IMR-90 (cell line): ENCODE results near the gene IFI44. TPM values are rescaled to one million over a fixed set of nuclear protein-coding genes. Genes with fewer than 3 reads are reported as not detected.

Experiments
- ATAC-seq: fragments of 200-7000 bp; cut with Tn5 transposase; 2 replicates; pipeline ENCODE4 v1.9.1; 2020; ENCODE audit warnings: low read depth, mild to moderate bottlenecking, moderate library complexity
- BruUV-seq: library from RNA; stranded (reverse); fragments of 400-500 nt; replicated peaks from 2 replicates; lab custom pipeline; 2021; lab: Mats Ljungman, UMichigan
- CTCF ChIA-PET: fragments of 300-600 bp; formaldehyde crosslinking; extraction: SDS; loops from one replicate; lab custom pipeline; 2021; ENCODE audit warnings: antibody characterized with exemption; lab: Yijun Ruan, JAX
- POLR2A ChIA-PET: fragments of 300-600 bp; sonication (Branson Sonifier 250); formaldehyde crosslinking; loops from one replicate; lab custom pipeline; 2022; ENCODE audit warnings: antibody characterized with exemption; ENCODE audit not compliant: unreplicated experiment; lab: Charles Lee
- DNase-seq: peaks from one replicate; pipeline ENCODE4 v3.0.0; 2013
- H2AFZ ChIP-seq: replicated peaks from 2 replicates; pipeline ENCODE3; 2013; ENCODE audit warnings: low read length, mild to moderate bottlenecking; ENCODE audit not compliant: poor library complexity
- H2AK5ac ChIP-seq: 2 replicates; pipeline ENCODE4 v1.6.1; 2013; ENCODE audit warnings: low read depth, low read length, inconsistent platforms
- H2AK9ac ChIP-seq: replicated peaks from 2 replicates; pipeline ENCODE3; 2013; ENCODE audit warnings: mild to moderate bottlenecking, low read depth, low read length, moderate library complexity; ENCODE audit not compliant: poor library complexity
- H2BK120ac ChIP-seq: 2 replicates; pipeline ENCODE4 v1.6.1; 2013; ENCODE audit warnings: low read depth, low read length, inconsistent platforms
- H2BK15ac ChIP-seq: 3 replicates; pipeline ENCODE4 v1.6.1; 2013; ENCODE audit warnings: low read depth, low read length, inconsistent platforms
- H2BK20ac ChIP-seq: 2 replicates; pipeline ENCODE4 v1.6.1; 2013; ENCODE audit warnings: low read depth, mild to moderate bottlenecking, inconsistent platforms, low read length, moderate library complexity
- H2BK5ac ChIP-seq: 2 replicates; pipeline ENCODE4 v1.6.1; 2013; ENCODE audit warnings: mild to moderate bottlenecking, low read depth, low read length, inconsistent platforms; ENCODE audit not compliant: poor library complexity, severe bottlenecking
- H3K14ac ChIP-seq: replicated peaks from 2 replicates; pipeline ENCODE4 v1.6.1; 2013; ENCODE audit warnings: low read depth, low read length, inconsistent platforms
- H3K18ac ChIP-seq: 2 replicates; pipeline ENCODE4 v1.6.1; 2013; ENCODE audit warnings: low read depth, low read length, control low read depth
- H3K23ac ChIP-seq: 2 replicates; pipeline ENCODE4 v1.6.1; 2013; ENCODE audit warnings: low read depth, low read length, inconsistent platforms
- H3K27ac ChIP-seq: 2 replicates; pipeline ENCODE4 v1.5.1; 2013; ENCODE audit warnings: mild to moderate bottlenecking, control low read depth, low read length; ENCODE audit not compliant: insufficient read depth
- H3K27me3 ChIP-seq: 2 replicates; pipeline ENCODE4 v1.6.1; 2013; ENCODE audit warnings: low read length; ENCODE audit not compliant: control insufficient read depth, insufficient read depth
- H3K36me3 ChIP-seq: 2 replicates; pipeline ENCODE4 v1.6.1; 2013; ENCODE audit warnings: low read length, mixed read lengths; ENCODE audit not compliant: control insufficient read depth, insufficient read depth
- H3K4ac ChIP-seq: 2 replicates; pipeline ENCODE4 v1.6.1; 2013; ENCODE audit warnings: low read depth, low read length, inconsistent platforms
- H3K4me1 ChIP-seq: 2 replicates; pipeline ENCODE4 v1.6.1; 2013; ENCODE audit warnings: low read length, mixed read lengths; ENCODE audit not compliant: control insufficient read depth, insufficient read depth
- H3K4me2 ChIP-seq: 2 replicates; pipeline ENCODE4 v1.6.1; 2013; ENCODE audit warnings: low read depth, mild to moderate bottlenecking, control low read depth, low read length, moderate library complexity
- H3K4me3 ChIP-seq: 2 replicates; pipeline ENCODE4 v1.5.1; 2013; ENCODE audit warnings: low read depth, mild to moderate bottlenecking, control low read depth, low read length, moderate library complexity; ENCODE audit not compliant: insufficient read depth
- H3K56ac ChIP-seq: 2 replicates; pipeline ENCODE4 v1.6.1; 2013; ENCODE audit warnings: low read length, inconsistent platforms; ENCODE audit not compliant: insufficient read depth; ENCODE audit errors: extremely low read depth
- H3K79me1 ChIP-seq, 2 experiments: 2 replicates each; pipeline ENCODE4 v1.6.1; 2013; ENCODE audit warnings: low read length in 2 of 2, inconsistent platforms in 1 of 2, low read depth in 1 of 2
- H3K9ac ChIP-seq: 2 replicates; pipeline ENCODE4 v1.6.1; 2013; ENCODE audit warnings: low read depth, low read length, control low read depth
- H3K9me1 ChIP-seq: 2 replicates; pipeline ENCODE4 v1.6.1; 2013; ENCODE audit warnings: low read length, inconsistent platforms; ENCODE audit not compliant: insufficient read depth
- H3K9me3 ChIP-seq: 2 replicates; pipeline ENCODE4 v1.6.1; 2013; ENCODE audit warnings: low read length; ENCODE audit not compliant: control insufficient read depth, insufficient read depth
- H4K20me1 ChIP-seq: 2 replicates; pipeline ENCODE4 v1.6.1; 2013; ENCODE audit warnings: low read length, inconsistent platforms; ENCODE audit not compliant: insufficient read depth
- H4K5ac ChIP-seq: 2 replicates; pipeline ENCODE4 v1.6.1; 2013; ENCODE audit warnings: mild to moderate bottlenecking, low read depth, low read length, control low read depth
- H4K8ac ChIP-seq, 2 experiments: 2 replicates each; pipeline ENCODE4 v1.6.1; 2013; ENCODE audit warnings: low read depth in 2 of 2, low read length in 2 of 2, control low read depth in 1 of 2, inconsistent platforms in 1 of 2
- H4K91ac ChIP-seq: 2 replicates; pipeline ENCODE4 v1.6.1; 2013; ENCODE audit warnings: low read depth, low read length, inconsistent platforms; ENCODE audit not compliant: insufficient read depth
- BHLHE40 ChIP-seq: fragments of 150-350 bp; IDR thresholded peaks from 2 replicates; pipeline ENCODE4 v1.6.1; 2016; ENCODE audit warnings: mild to moderate bottlenecking, low read depth, low read length
- CEBPB ChIP-seq: IDR thresholded peaks from 2 replicates; pipeline ENCODE4 v1.6.1; 2012; ENCODE audit warnings: low read depth, low read length, improper control_type of control experiment
- CHD1 ChIP-seq: IDR thresholded peaks from 2 replicates; pipeline ENCODE4 v1.6.1; 2012; ENCODE audit warnings: low read depth, low read length, improper control_type of control experiment
- MAFK ChIP-seq: IDR thresholded peaks from 2 replicates; pipeline ENCODE4 v1.6.1; 2012; ENCODE audit warnings: low read depth, low read length, improper control_type of control experiment
- MXI1 ChIP-seq: IDR thresholded peaks from 2 replicates; pipeline ENCODE4 v1.6.1; 2012; ENCODE audit warnings: low read depth, mild to moderate bottlenecking, low read length, moderate library complexity, borderline replicate concordance
- NFE2L2 ChIP-seq: fragments of 150-350 bp; IDR thresholded peaks from 2 replicates; pipeline ENCODE4 v1.6.1; 2016; ENCODE audit warnings: low read depth, mild to moderate bottlenecking, low read length
- POLR2A ChIP-seq: IDR thresholded peaks from 2 replicates; pipeline ENCODE4 v1.6.1; 2012; ENCODE audit warnings: mild to moderate bottlenecking, low read depth, low read length
- RAD21 ChIP-seq: IDR thresholded peaks from 2 replicates; pipeline ENCODE4 v1.6.1; 2012; ENCODE audit warnings: low read length, improper control_type of control experiment
- RCOR1 ChIP-seq: IDR thresholded peaks from 2 replicates; pipeline ENCODE4 v1.6.1; 2012; ENCODE audit warnings: mild to moderate bottlenecking, low read length, improper control_type of control experiment; ENCODE audit not compliant: insufficient replicate concordance
- RFX5 ChIP-seq: IDR thresholded peaks from 2 replicates; pipeline ENCODE4 v1.8.0; 2012; ENCODE audit warnings: low read depth, mild to moderate bottlenecking, low read length, moderate library complexity
- SMC3 ChIP-seq: fragments of 150-350 bp; IDR thresholded peaks from 2 replicates; pipeline ENCODE4 v1.6.1; 2016; ENCODE audit warnings: low read depth, mild to moderate bottlenecking, antibody characterized with exemption, low read length, moderate library complexity
- dilution Hi-C: fragments of 300-500 bp; cut with HindIII; formaldehyde crosslinking; loops from one replicate; pipeline ENCODE4 v1.14.3; 2018; ENCODE audit warnings: low sequenced_read_pairs; ENCODE audit not compliant: unreplicated experiment
- in situ Hi-C: fragments of 300-500 bp; cut with MboI; formaldehyde crosslinking; loops from 3 replicates; pipeline ENCODE4 v1.14.3; 2019; ENCODE audit warnings: low sequenced_read_pairs, inconsistent platforms, mixed read lengths
- intact Hi-C: fragments of 100-400 bp; cut with micrococcal nuclease; formaldehyde crosslinking; loops from 2 replicates; pipeline ENCODE4 v1.10.0; 2022
- polyA plus RNA-seq, 3 experiments: library from polyadenylated mRNA; depleted of rRNA; stranded (reverse); fragments of >200 nt; gene quantifications; 2 replicates each; pipeline ENCODE4 v1.2.3, GENCODE V29; 2012; ENCODE audit warnings: low replicate concordance in 1 of 3
- total RNA-seq: library from RNA; depleted of rRNA; stranded (reverse); fragments of >200 nt; gene quantifications from 2 replicates; pipeline ENCODE4 v1.2.3, GENCODE V29; 2012
- TF ChIP-seq, protein P1 (sequence below): conservative IDR thresholded peaks from 2 replicates; pipeline ENCODE4 v1.5.1; 2012; ENCODE audit warnings: mild to moderate bottlenecking, low read depth, low read length, improper control_type of control experiment
- TF ChIP-seq, protein P2 (sequence below): fragments of 150-350 bp; IDR thresholded peaks from 2 replicates; pipeline ENCODE4 v1.6.1; 2017; ENCODE audit warnings: mild to moderate bottlenecking, antibody characterized with exemption, low read length, low read depth
- TF ChIP-seq, protein P3 (sequence below): fragments of 150-350 bp; IDR thresholded peaks from 2 replicates; pipeline ENCODE4 v1.6.1; 2016; ENCODE audit warnings: low read depth, mild to moderate bottlenecking, low read length, moderate library complexity, borderline replicate concordance

Gene IFI44
- total and polyA plus RNA-seq, 2 of the 4 experiments (the other 2 are of a cell fraction): 2.2 to 2.7 TPM

DNA sequence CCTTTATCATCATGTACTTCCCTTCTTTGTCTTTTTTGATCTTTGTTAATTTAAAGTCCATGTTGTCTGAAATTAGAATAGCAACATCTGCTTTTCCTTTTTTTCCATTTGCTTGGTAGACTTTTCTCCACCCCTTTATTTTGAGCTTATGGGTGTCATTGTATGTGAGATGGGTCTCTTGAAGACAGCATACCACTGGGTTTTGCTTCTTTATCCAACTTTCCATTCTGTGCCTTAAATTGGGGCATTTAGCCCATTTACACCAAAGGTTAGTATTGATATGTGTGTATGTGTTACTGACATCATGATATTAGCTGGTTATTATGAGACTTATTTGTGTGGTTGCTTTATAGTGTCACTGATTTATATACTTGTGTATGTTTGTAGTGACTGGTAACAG, 50.2 kb downstream of the IFI44 start:
- H3K4me3 ChIP-seq: no peak overlapping the region
- in situ Hi-C loops: no loop called here
- dilution Hi-C loops: no loop called here
- no peak overlapping the region for H3K4ac ChIP-seq
- POLR2A ChIA-PET: no interaction called here
- H2AFZ ChIP-seq: no peak overlapping the region
- ATAC-seq (no peak), DNase-seq (no peak)
- no peaks in the 10 kb centered on the region for H3K9me1 ChIP-seq
- H3K23ac ChIP-seq: no peak overlapping the region
- CTCF ChIA-PET: no interaction called here
- intact Hi-C loops: no loop called here
- no peak overlapping the region for H3K14ac ChIP-seq
- no peaks in the 10 kb centered on the region; the same call in none of the 2 replicates for H3K9me3 ChIP-seq
- no peak overlapping the region for H3K56ac ChIP-seq
- H4K20me1 ChIP-seq: no peaks in the 10 kb centered on the region
- H2BK120ac ChIP-seq: no peak overlapping the region
- no peak overlapping the region for H3K27ac ChIP-seq
- no TSS peak for BruUV-seq
- no peaks in the 10 kb centered on the region for H3K27me3 ChIP-seq
- H3K4me1 ChIP-seq: no peaks in the 10 kb centered on the region
- H4K5ac ChIP-seq: no peak overlapping the region
- H2AK5ac ChIP-seq: no peak overlapping the region
- H3K9ac ChIP-seq: no peak overlapping the region
- no peak overlapping the region for H4K91ac ChIP-seq
- H2BK5ac ChIP-seq: no peak overlapping the region
- H2AK9ac ChIP-seq: no peak overlapping the region
- H3K18ac ChIP-seq: no peak overlapping the region
- H4K8ac ChIP-seq: no peak overlapping the region
- H2BK15ac ChIP-seq: no peak overlapping the region
- H2BK20ac ChIP-seq: no peak overlapping the region
- no peak overlapping the region for H3K4me2 ChIP-seq
- no peaks in the 10 kb centered on the region for H3K79me1 ChIP-seq
- no peaks in the 10 kb centered on the region for H3K36me3 ChIP-seq
- TF ChIP-seq BHLHE40: no peak
- TF ChIP-seq NFE2L2: no peak
- TF ChIP-seq SMC3: no peak
- no peak for TF ChIP-seq RFX5
- TF ChIP-seq CHD1: no peak
- TF ChIP-seq, protein P1, sequence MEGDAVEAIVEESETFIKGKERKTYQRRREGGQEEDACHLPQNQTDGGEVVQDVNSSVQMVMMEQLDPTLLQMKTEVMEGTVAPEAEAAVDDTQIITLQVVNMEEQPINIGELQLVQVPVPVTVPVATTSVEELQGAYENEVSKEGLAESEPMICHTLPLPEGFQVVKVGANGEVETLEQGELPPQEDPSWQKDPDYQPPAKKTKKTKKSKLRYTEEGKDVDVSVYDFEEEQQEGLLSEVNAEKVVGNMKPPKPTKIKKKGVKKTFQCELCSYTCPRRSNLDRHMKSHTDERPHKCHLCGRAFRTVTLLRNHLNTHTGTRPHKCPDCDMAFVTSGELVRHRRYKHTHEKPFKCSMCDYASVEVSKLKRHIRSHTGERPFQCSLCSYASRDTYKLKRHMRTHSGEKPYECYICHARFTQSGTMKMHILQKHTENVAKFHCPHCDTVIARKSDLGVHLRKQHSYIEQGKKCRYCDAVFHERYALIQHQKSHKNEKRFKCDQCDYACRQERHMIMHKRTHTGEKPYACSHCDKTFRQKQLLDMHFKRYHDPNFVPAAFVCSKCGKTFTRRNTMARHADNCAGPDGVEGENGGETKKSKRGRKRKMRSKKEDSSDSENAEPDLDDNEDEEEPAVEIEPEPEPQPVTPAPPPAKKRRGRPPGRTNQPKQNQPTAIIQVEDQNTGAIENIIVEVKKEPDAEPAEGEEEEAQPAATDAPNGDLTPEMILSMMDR: no peak
- TF ChIP-seq MAFK: no peak
- TF ChIP-seq, protein P2, sequence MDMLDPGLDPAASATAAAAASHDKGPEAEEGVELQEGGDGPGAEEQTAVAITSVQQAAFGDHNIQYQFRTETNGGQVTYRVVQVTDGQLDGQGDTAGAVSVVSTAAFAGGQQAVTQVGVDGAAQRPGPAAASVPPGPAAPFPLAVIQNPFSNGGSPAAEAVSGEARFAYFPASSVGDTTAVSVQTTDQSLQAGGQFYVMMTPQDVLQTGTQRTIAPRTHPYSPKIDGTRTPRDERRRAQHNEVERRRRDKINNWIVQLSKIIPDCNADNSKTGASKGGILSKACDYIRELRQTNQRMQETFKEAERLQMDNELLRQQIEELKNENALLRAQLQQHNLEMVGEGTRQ: no peak
- no peak for TF ChIP-seq POLR2A
- TF ChIP-seq CEBPB: no peak
- no peak for TF ChIP-seq RAD21
- TF ChIP-seq MXI1: no peak
- TF ChIP-seq, protein P3, sequence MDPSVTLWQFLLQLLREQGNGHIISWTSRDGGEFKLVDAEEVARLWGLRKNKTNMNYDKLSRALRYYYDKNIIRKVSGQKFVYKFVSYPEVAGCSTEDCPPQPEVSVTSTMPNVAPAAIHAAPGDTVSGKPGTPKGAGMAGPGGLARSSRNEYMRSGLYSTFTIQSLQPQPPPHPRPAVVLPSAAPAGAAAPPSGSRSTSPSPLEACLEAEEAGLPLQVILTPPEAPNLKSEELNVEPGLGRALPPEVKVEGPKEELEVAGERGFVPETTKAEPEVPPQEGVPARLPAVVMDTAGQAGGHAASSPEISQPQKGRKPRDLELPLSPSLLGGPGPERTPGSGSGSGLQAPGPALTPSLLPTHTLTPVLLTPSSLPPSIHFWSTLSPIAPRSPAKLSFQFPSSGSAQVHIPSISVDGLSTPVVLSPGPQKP: no peak
- no peak for TF ChIP-seq RCOR1
